ENCODE results near the gene TBC1D1.
"Not testable (repeated sequence)": the region's sequence is repeated elsewhere in the genome, so short reads cannot be mapped to it uniquely, and the experiment has no call there.

Gene TBC1D1

DNA sequence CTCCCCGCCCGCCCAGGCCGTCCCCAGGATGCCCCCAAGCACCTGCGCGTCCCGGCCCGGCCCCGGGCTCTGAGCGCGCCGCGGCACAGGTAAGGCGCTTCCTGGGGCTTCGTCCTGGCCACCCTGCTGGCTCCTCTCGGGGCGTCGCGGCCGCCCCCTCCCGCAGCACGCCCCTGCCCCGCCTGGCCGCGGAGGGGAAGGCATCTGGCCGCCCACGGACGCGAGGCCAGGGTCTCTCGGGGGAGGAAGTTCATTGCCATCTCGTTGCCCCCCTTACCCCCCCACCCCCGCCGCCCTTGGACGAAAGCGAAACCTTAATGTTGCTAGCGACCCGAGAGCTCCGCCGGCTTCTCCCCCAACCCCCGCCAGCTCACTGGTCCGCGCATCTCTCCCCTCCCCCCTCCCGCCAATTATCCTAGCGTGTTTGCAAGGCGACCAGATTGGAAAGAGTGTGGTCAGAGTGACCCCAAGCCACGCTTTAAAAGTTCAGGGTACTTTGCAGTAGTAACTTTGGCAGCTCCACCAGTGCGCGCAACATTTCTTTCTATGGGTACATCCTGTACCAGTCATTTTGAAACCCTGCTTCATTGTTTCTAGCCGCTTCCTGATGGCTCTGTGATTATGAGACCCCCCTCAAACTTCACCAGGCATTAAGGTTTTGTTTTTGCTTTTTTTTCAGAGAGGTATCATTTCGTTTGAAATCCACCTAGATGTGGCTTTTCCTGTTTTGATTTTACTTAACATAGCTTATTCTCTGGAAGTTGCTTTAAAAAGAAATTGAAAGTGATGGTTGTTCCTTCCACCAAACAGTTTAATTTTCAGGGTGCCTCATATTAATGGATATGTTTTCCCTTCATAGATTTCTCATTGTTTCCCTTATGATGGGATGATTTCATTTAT, 626 bp downstream of the TBC1D1 start:
- peak; percentile 59 for DNase-seq

GRCh38 chr4:37892641-37893040, 1.8 kb downstream of the TBC1D1 start:
- DNase-seq, result peak; percentile 65

- DNase-seq, result no peak
These were observed 2.3 kb downstream of the TBC1D1 start for GRCh38 chr4:37893164-37893563.

DNA sequence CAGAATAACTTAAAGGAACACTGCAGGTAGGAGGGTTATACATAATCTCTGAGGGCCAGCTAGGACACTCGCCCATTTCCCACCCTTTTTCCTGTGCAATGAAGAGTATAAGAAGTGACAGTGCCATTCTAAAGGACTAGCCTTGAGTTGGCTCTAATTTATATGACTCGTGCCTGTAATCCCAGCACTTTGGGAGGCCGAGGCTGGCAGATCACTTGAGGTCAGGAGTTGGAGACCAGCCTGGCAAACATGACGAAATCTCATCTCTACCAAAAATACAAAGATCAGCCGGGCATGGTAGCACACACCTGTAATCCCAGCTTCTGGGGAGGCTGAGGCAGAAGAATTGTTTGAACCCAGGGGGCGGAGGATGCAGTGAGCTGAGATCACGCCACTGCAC, 4.4 kb downstream of the TBC1D1 start:
- DNase-seq, result no peak

- no peak for DNase-seq
These were observed 5.4 kb downstream of the TBC1D1 start for GRCh38 chr4:37896206-37896860.

DNA sequence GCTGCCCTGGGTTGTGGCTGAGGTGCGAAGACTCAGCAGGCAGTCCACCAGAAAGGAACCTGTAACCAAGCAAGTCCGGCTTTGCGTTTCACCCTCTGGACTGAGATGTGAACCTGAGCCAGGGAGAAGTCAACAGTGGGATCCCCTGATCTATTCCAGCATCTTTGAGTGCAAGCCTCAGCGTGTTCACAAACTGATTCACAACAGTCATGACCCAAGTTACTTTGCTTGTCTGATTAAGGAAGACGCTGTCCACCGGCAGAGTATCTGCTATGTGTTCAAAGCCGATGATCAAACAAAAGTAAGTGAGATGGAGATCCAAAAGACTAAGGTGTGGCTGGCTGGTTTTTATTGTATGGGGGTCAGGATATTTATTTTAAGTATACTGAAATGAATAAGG, 11.3 kb downstream of the TBC1D1 start:
- DNase-seq, result no peak

DNA sequence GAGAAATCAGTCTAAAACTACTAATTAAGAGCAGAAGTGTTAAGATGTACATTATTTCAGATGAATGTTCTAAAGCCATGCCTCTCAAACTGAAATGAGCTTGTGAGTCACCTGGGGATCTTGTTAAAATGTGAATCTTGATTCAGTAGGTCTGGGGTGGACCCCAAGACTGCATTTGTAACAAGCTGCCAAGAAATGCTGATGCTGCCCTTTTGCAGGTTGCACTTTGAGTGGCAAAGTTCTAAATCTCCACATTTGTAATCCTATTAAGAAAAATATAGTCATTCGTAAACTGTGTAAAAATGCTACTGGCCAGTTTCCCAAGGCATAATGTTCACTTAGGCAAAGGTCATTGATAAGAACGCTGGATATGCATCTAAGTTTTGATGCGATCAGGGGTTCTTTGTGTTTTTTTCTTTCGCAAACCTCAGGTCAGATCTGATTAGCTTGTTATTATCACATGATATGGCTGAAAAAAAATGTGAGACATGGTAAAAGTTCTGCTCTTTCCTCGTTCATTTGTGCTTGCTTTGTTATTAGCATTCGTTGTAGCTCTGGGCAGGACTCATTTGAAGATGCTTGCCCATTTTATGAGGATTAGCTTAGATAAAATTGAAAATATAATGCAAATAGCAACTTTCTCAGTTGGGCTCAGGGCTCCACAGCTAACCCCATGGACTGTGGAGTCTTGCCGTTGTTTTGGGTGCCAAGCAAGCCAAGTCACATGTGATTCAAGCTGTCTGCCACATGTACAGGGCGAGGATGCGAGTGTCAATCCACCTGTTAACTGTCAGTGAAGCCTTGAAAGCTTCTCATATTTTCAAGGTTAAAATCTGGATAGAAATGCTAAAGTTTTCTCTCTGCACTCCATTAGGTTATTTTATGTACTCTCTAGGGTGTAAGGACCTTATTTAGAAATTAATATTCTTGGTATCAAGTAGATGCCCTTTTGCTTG, 12.1 kb downstream of the TBC1D1 start:
- no peak for DNase-seq

GRCh38 chr4:37903901-37904300, 13.0 kb downstream of the TBC1D1 start:
- no peak for DNase-seq

GRCh38 chr4:37904824-37905223, 13.9 kb downstream of the TBC1D1 start:
- DNase-seq, result no peak

DNA sequence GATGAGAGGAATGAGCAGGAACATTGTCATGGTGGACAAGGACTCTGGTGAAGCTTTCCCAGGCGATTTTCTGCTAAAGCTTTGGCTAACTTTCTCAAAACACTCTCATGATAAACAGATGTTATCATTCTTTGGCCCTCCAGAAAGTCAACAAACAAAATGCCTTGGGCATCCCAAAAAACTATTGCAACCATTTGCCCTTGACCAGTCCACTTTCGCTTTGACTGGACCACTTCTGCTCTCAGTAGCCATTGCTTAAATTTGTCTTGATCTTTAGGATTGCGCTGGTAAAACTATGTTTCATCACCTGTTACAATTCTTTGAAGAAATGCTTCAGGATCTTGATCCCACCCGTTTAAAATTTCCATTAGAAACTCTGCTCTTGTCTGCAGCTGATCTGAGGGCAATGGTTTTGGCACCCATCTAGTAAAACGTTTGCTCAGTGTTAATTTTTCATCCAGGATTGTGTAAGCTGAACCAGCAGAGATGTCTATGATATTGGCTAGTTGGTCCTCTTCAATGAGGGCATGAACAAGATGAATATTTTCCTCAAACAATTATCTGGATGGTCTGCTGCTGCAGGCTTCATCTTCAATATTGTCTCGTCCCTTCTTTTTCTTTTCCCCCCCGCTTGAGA, 14.8 kb downstream of the TBC1D1 start:
- no peak for DNase-seq

GRCh38 chr4:37908488-37909331, 17.8 kb downstream of the TBC1D1 start:
- no peak for DNase-seq

DNA sequence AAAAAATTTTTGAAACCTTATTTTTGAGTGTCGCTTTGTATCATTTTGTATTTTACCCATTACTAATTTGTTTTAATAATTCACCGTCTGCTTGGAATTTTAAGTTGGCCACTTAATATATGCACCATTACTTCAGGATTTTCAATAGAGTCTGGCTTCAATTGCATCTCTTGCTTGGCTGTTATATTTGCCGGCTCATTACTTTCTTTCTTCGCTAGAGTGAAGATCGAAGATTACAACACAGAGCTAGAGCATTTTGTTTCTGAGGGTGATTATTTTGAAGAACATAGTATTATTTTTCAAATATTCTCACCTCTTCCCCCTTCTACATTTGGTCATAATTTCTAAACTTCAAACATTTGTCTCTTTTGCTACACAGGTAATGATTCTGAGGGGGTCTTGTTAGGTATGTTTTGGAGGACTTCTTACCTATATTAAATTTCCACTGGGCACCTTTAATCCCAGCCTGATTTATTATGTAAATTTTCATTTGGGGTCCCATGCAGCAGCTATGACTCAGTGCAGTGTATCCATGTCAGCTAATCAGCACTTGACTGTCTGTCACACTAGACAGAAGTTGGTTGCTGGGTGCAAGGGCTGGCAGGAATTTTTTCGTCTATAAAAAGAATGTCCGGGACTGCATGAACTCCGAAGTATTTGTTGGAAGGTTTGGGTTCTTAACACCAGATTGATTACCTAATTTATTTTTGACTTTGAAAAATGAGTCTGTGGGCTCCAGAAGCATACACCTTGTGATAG, 18.6 kb downstream of the TBC1D1 start:
- DNase-seq, result no peak

GRCh38 chr4:37910091-37910486, 19.2 kb downstream of the TBC1D1 start:
- no peak for DNase-seq

DNA sequence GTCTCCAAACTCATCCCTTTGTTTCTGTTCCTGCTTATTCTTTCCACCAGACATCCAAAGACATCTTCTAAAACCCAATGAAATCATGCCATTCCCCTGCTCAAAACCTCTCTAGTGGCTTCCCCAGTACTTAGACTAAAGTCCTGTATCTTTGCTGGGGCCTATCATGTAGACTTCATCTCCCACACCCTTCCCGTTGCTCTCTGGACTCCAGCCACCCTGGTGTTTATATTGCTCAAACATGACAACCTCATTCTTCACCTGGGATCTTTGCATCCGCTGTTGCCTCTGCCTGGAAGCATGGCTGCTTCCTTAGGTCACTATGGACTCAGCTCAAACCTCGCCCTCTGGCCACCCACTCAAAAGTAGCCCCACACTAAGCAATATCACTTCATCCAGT, 23.7 kb downstream of the TBC1D1 start:
- no peak for DNase-seq

- no peak for DNase-seq
These were observed 26.5 kb downstream of the TBC1D1 start for GRCh38 chr4:37917388-37917787.

DNA sequence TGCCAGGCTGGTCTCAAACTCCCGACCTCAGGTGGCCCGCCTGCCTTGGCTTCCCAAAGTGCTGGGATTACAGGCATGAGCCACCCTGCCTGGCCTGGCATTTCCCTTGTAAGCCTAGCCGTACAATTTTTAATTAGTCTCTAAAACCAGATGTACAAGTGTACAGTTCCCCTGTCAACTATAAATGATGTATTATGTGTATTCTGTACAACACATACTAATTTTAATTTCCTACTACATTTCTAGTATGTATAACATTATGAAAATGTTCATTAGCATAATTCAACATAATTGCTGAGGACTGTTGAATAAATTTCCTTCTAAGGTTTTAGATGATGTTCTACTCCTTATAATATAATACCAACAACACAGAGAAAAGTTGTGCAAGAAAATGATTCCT, 27.8 kb downstream of the TBC1D1 start:
- DNase-seq, result no peak

- no peak for DNase-seq
These were observed 31.4 kb downstream of the TBC1D1 start for GRCh38 chr4:37922328-37922727.

GRCh38 chr4:37923089-37923488, 32.2 kb downstream of the TBC1D1 start:
- DNase-seq, result not testable (repeated sequence)

GRCh38 chr4:37924946-37925345, 34.1 kb downstream of the TBC1D1 start:
- DNase-seq, result no peak

DNA sequence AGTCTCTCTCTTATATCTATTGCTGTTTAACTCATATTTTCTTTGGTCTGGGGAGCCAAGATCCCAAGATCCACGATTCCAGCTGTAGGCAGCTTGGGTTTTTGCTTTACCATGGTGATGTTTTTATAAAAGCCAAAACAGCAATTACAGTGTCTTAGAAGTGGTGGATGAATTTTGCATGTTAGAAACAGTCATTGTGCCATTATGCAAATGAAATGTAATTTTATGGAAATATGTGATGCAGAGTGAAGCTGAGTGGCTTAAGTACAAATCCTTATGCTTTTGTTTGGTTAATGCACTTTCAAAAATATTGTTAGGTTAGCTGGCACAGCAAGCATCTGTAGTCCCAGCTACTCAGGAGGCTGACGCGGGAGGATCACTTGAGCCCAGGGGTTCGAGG, 36.5 kb downstream of the TBC1D1 start:
- DNase-seq, result no peak

Data from CD4-positive, alpha-beta T cell treated with Interleukin-12 subunit alpha and Interleukin-12 subunit beta, for 1 hour (primary cell).